ENCODE results near the gene FZR1.

GRCh38 chr19:3519126-3519525 is 13.0 kb downstream of the FZR1 start:
- TF ChIP-seq CTCF (IDR thresholded peaks at IDR 0.05; ENCODE audit: insufficient read depth, low read length, poor library complexity, severe bottlenecking) (no peak), EZH2phosphoT487 (conservative IDR thresholded peaks at IDR 0.05; ENCODE audit: low read length) (no peak)
